Measurements from ENCODE around the gene CYB5D1. TPM values are rescaled to one million over a fixed set of nuclear protein-coding genes. Genes with fewer than 3 reads are reported as not detected.

Gene CYB5D1
- total and polyA plus RNA-seq, 2 of the 8 experiments (the other 6 are each of a cell fraction or from before 2014, with no cell fraction given), result 11.0 to 18.0 TPM

- TF ChIP-seq EZH2 (IDR thresholded peaks at IDR 0.05; ENCODE audit: low read depth, low read length, severe bottlenecking), result no peak
- no peak for TF ChIP-seq RAD21 (IDR thresholded peaks at IDR 0.05 in 1 of 2, conservative IDR thresholded peaks at IDR 0.05 in 1 of 2; ENCODE audit: low read depth in 2 of 2, low read length in 2 of 2)
- TF ChIP-seq NANOG (IDR thresholded peaks at IDR 0.05; ENCODE audit: insufficient read depth, low read depth, low read length, poor library complexity, severe bottlenecking), result no peak
- TF ChIP-seq JUND (IDR thresholded peaks at IDR 0.05; ENCODE audit: low read length), result no peak
These were observed 18.1 kb downstream of the CYB5D1 start (continued) for GRCh38 chr17:7875804-7876370.

All from H1 (cell line).